Neutrophil (primary cell): ENCODE data around the gene CREG2.

Experiments used
- H3K27ac ChIP-seq: fragments of 200-600 bp; sonication (generic); 2 replicates; pipeline ENCODE4 v1.5.1; 2016; ENCODE audit warnings: mild to moderate bottlenecking, moderate library complexity
- H3K27me3 ChIP-seq: fragments of 200-600 bp; sonication (generic); 2 replicates; pipeline ENCODE4 v1.6.0; 2016; ENCODE audit warnings: mild to moderate bottlenecking
- H3K36me3 ChIP-seq: fragments of 200-600 bp; sonication (generic); 2 replicates; pipeline ENCODE4 v1.5.1; 2017
- H3K4me1 ChIP-seq, 2 experiments: fragments of 200-600 bp in 1 of 2; sonication (generic) in 1 of 2; 1 replicate in 1 of 2; 2 replicates in 1 of 2; pipeline versions ENCODE4 v1.5.1 to v1.6.1; 2013 to 2016; ENCODE audit warnings: low read depth in 1 of 2, low read length in 1 of 2, mild to moderate bottlenecking in 1 of 2, moderate library complexity in 1 of 2; ENCODE audit not compliant: control insufficient read depth in 1 of 2, insufficient read depth in 1 of 2
- H3K4me3 ChIP-seq, 2 experiments: fragments of 200-600 bp in 1 of 2; sonication (generic) in 1 of 2; 1 replicate in 1 of 2; 2 replicates in 1 of 2; pipeline ENCODE4 v1.5.1; 2013 to 2016; ENCODE audit warnings: low read depth in 1 of 2, low read length in 1 of 2, mild to moderate bottlenecking in 1 of 2, moderate library complexity in 1 of 2
- H3K9me3 ChIP-seq: fragments of 200-600 bp; sonication (generic); 2 replicates; pipeline ENCODE4 v1.5.1; 2016
- CTCF ChIP-seq: fragments of 200-600 bp; sonication (generic); IDR thresholded peaks from 2 replicates; pipeline ENCODE4 v1.5.1; 2016; ENCODE audit warnings: antibody characterized with exemption

Gene CREG2

DNA sequence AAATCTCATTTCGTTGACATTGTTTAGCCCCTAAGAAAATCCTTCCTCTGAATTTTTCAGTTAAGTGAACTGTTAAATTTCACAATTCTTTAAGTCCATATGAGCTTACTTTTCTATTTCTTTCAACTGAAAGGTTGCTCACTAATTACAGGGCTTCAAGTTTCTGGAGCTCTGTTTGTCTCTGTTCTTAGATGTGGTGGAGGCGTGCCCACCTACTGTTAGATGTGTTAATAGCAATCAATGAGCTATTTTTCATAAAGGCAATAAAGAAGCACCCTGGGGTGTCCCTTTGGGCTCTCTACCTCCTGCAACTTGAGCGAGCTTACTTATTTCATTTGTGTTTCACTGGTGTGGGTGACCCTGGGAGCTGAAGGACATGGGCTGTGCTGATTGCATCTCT lies 25.0 kb downstream of the CREG2 start:
- no peaks in the 10 kb centered on the region for H3K9me3 ChIP-seq
- no peak for TF ChIP-seq CTCF
- no peaks in the 10 kb centered on the region for H3K4me1 ChIP-seq
- H3K27ac ChIP-seq, result no peak overlapping the region
- no peaks in the 10 kb centered on the region for H3K36me3 ChIP-seq
- H3K27me3 ChIP-seq, result no peaks in the 10 kb centered on the region
- no peak overlapping the region for H3K4me3 ChIP-seq

- no peaks in the 10 kb centered on the region for H3K4me1 ChIP-seq
- H3K4me3 ChIP-seq, result no peak overlapping the region
- H3K27ac ChIP-seq, result no peak overlapping the region
- H3K27me3 ChIP-seq, result no peaks in the 10 kb centered on the region
- H3K9me3 ChIP-seq, result no peaks in the 10 kb centered on the region
- H3K36me3 ChIP-seq, result no peaks in the 10 kb centered on the region
- no peak for TF ChIP-seq CTCF
Observed at GRCh38 chr2:101361522-101361921, 25.8 kb downstream of the CREG2 start.

DNA sequence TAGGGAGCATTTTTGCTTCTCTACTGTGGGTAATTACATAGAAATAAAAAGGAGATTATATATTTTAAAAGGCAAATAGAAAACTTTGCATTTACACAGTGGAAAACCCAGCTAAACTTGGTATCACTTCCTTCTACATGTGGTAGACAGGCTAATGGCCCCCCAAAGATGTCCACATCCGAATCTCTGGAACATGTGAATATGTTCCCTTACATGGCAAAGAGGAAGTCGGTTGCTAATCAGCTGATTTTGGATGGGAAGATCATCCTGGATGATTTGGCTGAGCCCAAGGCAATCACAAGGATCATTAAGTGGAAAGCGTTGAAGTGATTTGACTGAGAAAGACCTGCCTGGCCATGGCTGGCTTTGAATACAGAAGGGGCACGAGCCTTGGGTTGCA lies 26.2 kb downstream of the CREG2 start:
- no peaks in the 10 kb centered on the region for H3K9me3 ChIP-seq
- H3K4me1 ChIP-seq, result no peaks in the 10 kb centered on the region
- H3K36me3 ChIP-seq, result no peaks in the 10 kb centered on the region
- no peaks in the 10 kb centered on the region for H3K27me3 ChIP-seq
- no peak overlapping the region for H3K27ac ChIP-seq
- TF ChIP-seq CTCF, result no peak
- no peak overlapping the region for H3K4me3 ChIP-seq

GRCh38 chr2:101360232-101360631 lies 27.1 kb downstream of the CREG2 start:
- no peak for TF ChIP-seq CTCF
- H3K27ac ChIP-seq, result no peak overlapping the region
- no peaks in the 10 kb centered on the region for H3K9me3 ChIP-seq
- no peak overlapping the region for H3K4me3 ChIP-seq
- no peaks in the 10 kb centered on the region for H3K36me3 ChIP-seq
- H3K27me3 ChIP-seq, result no peaks in the 10 kb centered on the region
- no peaks in the 10 kb centered on the region for H3K4me1 ChIP-seq

- Histone ChIP-seq H3K27me3 (no peaks in the 10 kb centered on the region), H3K27ac (no peak overlapping the region), H3K4me1 (no peaks in the 10 kb centered on the region), H3K9me3 (no peaks in the 10 kb centered on the region), H3K4me3 (no peak overlapping the region), H3K36me3 (no peaks in the 10 kb centered on the region)
- no peak for TF ChIP-seq CTCF
Observed at GRCh38 chr2:101359410-101359954, 27.8 kb downstream of the CREG2 start.

GRCh38 chr2:101357376-101357775 lies 29.9 kb downstream of the CREG2 start:
- TF ChIP-seq CTCF, result no peak
- Histone ChIP-seq H3K4me1 (no peaks in the 10 kb centered on the region), H3K27ac (no peak overlapping the region), H3K36me3 (no peaks in the 10 kb centered on the region), H3K27me3 (no peaks in the 10 kb centered on the region), H3K4me3 (no peak overlapping the region), H3K9me3 (no peaks in the 10 kb centered on the region)
